Brain microvascular endothelial cell (primary cell): Measurements from ENCODE around the gene SYAP1.

ENCODE experiments used
- DNase-seq: peaks from one replicate; pipeline ENCODE4 v3.0.0-alpha.2; 2020
- H3K27ac ChIP-seq: fragments of 250-450 bp; sonication (Bioruptor Pico); 2 replicates; pipeline ENCODE4 v1.5.1; 2020; ENCODE audit warnings: mild to moderate bottlenecking, moderate library complexity
- H3K27me3 ChIP-seq: fragments of 250-450 bp; sonication (Bioruptor Pico); replicated peaks from 2 replicates; pipeline ENCODE4 v1.5.1; 2020; ENCODE audit warnings: mild to moderate bottlenecking
- H3K36me3 ChIP-seq: fragments of 250-450 bp; sonication (Bioruptor Pico); replicated peaks from 2 replicates; pipeline ENCODE4 v1.5.1; 2020; ENCODE audit warnings: mild to moderate bottlenecking
- H3K4me3 ChIP-seq: 2 replicates; pipeline ENCODE4 v1.5.1; 2011; ENCODE audit warnings: low read depth, mild to moderate bottlenecking, control low read depth, low read length, moderate library complexity
- in situ Hi-C: cut with HindIII; loops from 2 replicates; pipeline ENCODE4 v1.10.0; 2017; ENCODE audit warnings: low sequenced_read_pairs, low pct_ligation_motif_present
- TF ChIP-seq, protein P1 (sequence below): IDR thresholded peaks from 2 replicates; pipeline ENCODE4 v1.5.1; 2011; ENCODE audit warnings: low read depth, mild to moderate bottlenecking, moderate library complexity, low read length, control low read depth, inconsistent platforms; ENCODE audit errors: missing control alignments

The SYAP1 gene

DNA sequence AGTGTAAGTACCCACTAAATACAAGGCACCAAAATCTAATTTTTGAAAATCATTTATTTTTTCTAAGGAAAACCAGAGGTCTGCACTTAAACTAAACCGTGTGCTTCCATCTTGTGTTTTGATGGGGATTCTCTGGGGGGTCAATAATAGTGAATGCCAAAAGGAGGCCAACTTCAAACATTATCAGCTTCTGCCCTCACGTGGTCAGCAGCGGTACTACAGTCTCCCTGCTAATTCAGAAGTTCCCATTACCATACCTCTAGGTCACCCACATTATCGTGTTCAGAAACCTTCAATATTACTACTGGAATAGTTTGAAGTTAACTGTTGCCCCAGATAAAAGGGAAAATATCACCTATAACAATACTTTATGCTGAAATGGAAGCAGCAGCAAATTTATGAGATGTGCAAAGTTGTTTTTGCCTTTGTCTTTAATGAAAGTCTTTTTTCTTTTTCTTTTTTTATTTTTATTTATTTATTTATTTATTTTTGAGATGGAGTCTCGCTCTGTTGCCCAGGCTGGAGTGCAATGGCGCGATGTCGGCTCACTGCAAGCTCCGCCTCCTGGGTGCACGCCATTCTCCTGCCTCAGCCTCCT, 24.2 kb upstream of the SYAP1 start:
- Histone ChIP-seq H3K36me3 (peaks cover 4% of the 10 kb centered on the region), H3K27ac (no peak overlapping the region), H3K4me3 (no peak overlapping the region), H3K27me3 (no peaks in the 10 kb centered on the region)
- peak; percentile 70 for DNase-seq
- in situ Hi-C loops, result no loop called here
- TF ChIP-seq, protein P1, sequence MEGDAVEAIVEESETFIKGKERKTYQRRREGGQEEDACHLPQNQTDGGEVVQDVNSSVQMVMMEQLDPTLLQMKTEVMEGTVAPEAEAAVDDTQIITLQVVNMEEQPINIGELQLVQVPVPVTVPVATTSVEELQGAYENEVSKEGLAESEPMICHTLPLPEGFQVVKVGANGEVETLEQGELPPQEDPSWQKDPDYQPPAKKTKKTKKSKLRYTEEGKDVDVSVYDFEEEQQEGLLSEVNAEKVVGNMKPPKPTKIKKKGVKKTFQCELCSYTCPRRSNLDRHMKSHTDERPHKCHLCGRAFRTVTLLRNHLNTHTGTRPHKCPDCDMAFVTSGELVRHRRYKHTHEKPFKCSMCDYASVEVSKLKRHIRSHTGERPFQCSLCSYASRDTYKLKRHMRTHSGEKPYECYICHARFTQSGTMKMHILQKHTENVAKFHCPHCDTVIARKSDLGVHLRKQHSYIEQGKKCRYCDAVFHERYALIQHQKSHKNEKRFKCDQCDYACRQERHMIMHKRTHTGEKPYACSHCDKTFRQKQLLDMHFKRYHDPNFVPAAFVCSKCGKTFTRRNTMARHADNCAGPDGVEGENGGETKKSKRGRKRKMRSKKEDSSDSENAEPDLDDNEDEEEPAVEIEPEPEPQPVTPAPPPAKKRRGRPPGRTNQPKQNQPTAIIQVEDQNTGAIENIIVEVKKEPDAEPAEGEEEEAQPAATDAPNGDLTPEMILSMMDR, result peak; percentile 92

DNA sequence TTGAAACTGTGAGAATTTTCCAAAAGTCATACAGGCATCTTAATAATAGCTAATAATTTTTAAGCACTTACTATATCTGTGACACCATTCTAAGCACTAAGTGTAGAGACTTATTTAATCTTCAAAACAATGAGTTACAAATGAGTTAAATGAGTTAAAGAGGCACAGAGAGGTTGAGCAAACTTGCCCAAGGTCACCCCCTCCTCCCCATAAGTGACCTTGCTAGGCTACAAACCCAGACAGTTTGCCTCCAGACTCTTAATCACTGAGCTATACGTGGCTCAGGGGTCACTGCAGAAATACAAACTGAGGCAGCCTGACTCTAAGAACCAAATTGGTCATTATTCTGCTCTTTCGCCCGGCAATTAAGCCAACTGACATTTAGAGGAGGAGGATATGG, 22.5 kb upstream of the SYAP1 start:
- TF ChIP-seq, protein P1, result no peak
- Histone ChIP-seq H3K36me3 (no peaks in the 10 kb centered on the region), H3K4me3 (no peak overlapping the region), H3K27ac (no peak overlapping the region), H3K27me3 (no peaks in the 10 kb centered on the region)
- no peak for DNase-seq
- in situ Hi-C loops, result no loop called here

DNA sequence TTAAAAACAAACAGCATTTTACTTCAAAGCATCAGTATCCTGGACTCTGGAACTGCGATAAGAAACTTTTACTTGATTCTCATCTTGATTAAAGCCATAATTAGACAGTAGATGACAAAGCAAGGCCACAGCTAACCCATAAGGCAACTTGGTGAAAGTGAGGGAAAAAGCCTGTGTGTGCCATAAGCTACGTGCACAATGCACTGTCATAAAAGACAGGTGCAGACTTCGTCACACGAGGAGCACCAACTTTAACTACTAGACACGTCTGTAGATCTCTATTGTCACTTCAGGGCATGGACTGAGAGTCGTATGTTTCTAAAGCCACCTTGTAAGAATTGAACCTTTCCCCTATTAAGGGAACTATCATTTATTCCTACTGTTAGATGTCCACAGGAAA, 20.0 kb upstream of the SYAP1 start:
- in situ Hi-C loops, result no loop called here
- H3K27me3 ChIP-seq, result no peaks in the 10 kb centered on the region
- no peak overlapping the region for H3K27ac ChIP-seq
- H3K36me3 ChIP-seq, result no peaks in the 10 kb centered on the region
- no peak for DNase-seq
- TF ChIP-seq, protein P1, result no peak
- H3K4me3 ChIP-seq, result no peak overlapping the region

DNA sequence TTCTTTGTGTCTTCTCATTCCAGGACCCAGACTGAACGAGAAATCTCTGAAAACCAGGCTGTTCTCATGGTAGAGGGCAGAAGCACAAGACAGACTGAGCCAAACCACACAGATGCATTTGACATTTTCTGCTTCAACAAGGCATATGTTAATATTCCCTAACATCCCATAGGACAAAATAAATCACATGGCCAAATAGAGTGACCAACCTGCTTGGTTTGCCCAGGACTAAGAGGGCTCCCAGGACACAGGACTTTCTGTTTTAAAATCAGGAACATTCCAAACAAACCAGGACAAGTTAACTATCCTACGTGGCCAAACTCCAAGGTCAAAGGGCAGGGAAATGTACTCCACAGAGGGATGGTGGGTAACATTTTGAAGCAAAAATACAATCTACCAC, 18.7 kb upstream of the SYAP1 start:
- Histone ChIP-seq H3K27me3 (no peaks in the 10 kb centered on the region), H3K27ac (no peak overlapping the region), H3K4me3 (no peak overlapping the region), H3K36me3 (no peaks in the 10 kb centered on the region)
- TF ChIP-seq, protein P1, result no peak
- in situ Hi-C loops, result no loop called here
- DNase-seq, result no peak

DNA sequence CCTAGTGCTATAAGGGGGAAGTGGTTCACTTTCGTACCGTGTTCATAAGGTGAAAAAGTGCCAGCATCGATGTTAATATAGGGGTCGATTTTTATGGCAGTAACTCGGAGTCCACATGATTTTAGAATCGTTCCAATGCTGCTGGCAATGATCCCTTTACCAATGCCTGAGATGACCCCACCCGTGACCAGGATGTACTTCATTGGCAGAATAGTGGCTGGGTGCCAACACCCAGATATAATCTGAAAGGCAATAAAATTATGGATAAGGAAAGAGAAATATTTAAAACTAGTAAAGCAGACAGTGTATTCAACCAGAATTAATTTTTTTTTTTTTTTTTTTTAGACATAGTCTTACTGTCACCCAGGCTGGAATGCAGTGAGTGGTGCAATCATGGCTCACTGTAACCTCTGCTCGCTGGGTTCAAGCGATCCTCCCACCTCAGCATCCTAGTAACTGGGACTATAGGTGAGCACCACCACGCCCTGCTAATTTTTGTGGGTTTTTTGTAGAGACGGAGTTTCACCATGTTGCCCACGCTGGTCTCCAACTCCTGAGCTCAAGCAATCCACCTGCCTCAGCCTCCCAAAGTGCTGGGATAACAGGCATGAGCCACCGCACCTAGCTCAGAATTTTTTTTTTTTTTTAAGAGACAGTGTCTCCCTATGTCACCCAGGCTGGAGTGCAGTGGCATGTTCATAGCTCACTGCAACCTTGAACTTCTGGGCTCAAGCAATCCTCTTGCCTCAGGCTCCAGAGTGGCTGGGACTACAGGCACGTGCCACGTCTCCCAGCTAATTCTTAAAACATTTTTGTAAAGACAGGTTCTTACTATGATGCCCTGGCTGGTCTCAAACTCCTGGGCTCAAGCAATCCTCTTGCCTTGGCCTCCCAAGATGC, 16.5 kb upstream of the SYAP1 start:
- in situ Hi-C loops, result no loop called here
- no peaks in the 10 kb centered on the region for H3K36me3 ChIP-seq
- H3K27me3 ChIP-seq, result no peaks in the 10 kb centered on the region
- H3K27ac ChIP-seq, result no peak overlapping the region
- DNase-seq, result no peak
- TF ChIP-seq, protein P1, result no peak
- H3K4me3 ChIP-seq, result no peak overlapping the region
